HG03432 (cell line): Measurements from ENCODE around the gene EIF4EBP2.

Experiments used
- ATAC-seq: cut with Tn5 transposase; IDR thresholded peaks from one replicate; pipeline ENCODE4 v1.9.1; 2021; ENCODE audit warnings: mild to moderate bottlenecking, moderate library complexity; ENCODE audit not compliant: unreplicated experiment

EIF4EBP2 gene

GRCh38 chr10:70376436-70377378 lies 27.2 kb upstream of the EIF4EBP2 start:
- no peak for ATAC-seq

- ATAC-seq: no peak
These were observed 25.8 kb upstream of the EIF4EBP2 start for GRCh38 chr10:70378122-70378521.

- no peak for ATAC-seq
These were observed 24.3 kb upstream of the EIF4EBP2 start for GRCh38 chr10:70379581-70380176.

GRCh38 chr10:70380350-70381135 lies 23.4 kb upstream of the EIF4EBP2 start:
- no peak for ATAC-seq

GRCh38 chr10:70381471-70382421 lies 22.2 kb upstream of the EIF4EBP2 start:
- ATAC-seq: peak; percentile 35

GRCh38 chr10:70391654-70392053 lies 12.3 kb upstream of the EIF4EBP2 start:
- no peak for ATAC-seq

- ATAC-seq: no peak
These were observed 7.8 kb upstream of the EIF4EBP2 start for GRCh38 chr10:70396140-70396539.

GRCh38 chr10:70399177-70399576 lies 4.8 kb upstream of the EIF4EBP2 start:
- no peak for ATAC-seq

- ATAC-seq: peak; percentile 2
These were observed 386 bp upstream of the EIF4EBP2 start for GRCh38 chr10:70403483-70404035.

- ATAC-seq: no peak
These were observed 767 bp downstream of the EIF4EBP2 start for GRCh38 chr10:70404787-70405036.

- no peak for ATAC-seq
These were observed 1.3 kb downstream of the EIF4EBP2 start for GRCh38 chr10:70405037-70405824.

- ATAC-seq: no peak
These were observed 5.8 kb downstream of the EIF4EBP2 start for GRCh38 chr10:70409772-70410171.

GRCh38 chr10:70410608-70411007 lies 6.7 kb downstream of the EIF4EBP2 start:
- ATAC-seq: no peak

GRCh38 chr10:70412356-70412755 lies 8.4 kb downstream of the EIF4EBP2 start:
- ATAC-seq: no peak

- ATAC-seq: no peak
These were observed 13.6 kb downstream of the EIF4EBP2 start for GRCh38 chr10:70417568-70417967.

GRCh38 chr10:70418229-70418628 lies 14.3 kb downstream of the EIF4EBP2 start:
- no peak for ATAC-seq

GRCh38 chr10:70418713-70419112 lies 14.8 kb downstream of the EIF4EBP2 start:
- no peak for ATAC-seq

- ATAC-seq: no peak
These were observed 20.4 kb downstream of the EIF4EBP2 start for GRCh38 chr10:70424320-70424719.

GRCh38 chr10:70425096-70425495 lies 21.2 kb downstream of the EIF4EBP2 start:
- no peak for ATAC-seq

- ATAC-seq: no peak
These were observed 22.9 kb downstream of the EIF4EBP2 start for GRCh38 chr10:70426823-70427222.
